HepG2 (cell line): ENCODE results near the gene ABCB9. TPM values are rescaled to one million over a fixed set of nuclear protein-coding genes. Genes with fewer than 3 reads are reported as not detected.

Source experiments
- ARID5B ChIP-seq: IDR thresholded peaks from 2 replicates; pipeline ENCODE4 v1.4.0; 2020; ENCODE audit warnings: mild to moderate bottlenecking, missing genetic modification reagents
- DMAP1 ChIP-seq: IDR thresholded peaks from 2 replicates; pipeline ENCODE4 v1.6.1; 2016
- GABPB1 ChIP-seq: IDR thresholded peaks from 2 replicates; pipeline ENCODE4 v1.6.1; 2016; ENCODE audit warnings: mild to moderate bottlenecking, missing genetic modification reagents, moderate library complexity, missing compliant biosample characterization
- GATA4 ChIP-seq: sonication (generic); IDR thresholded peaks from 2 replicates; pipeline ENCODE4 v1.6.1; 2016; ENCODE audit warnings: antibody characterized with exemption, low read depth, borderline replicate concordance
- MXI1 ChIP-seq: IDR thresholded peaks from 3 replicates; pipeline ENCODE4 v1.6.1; 2012; ENCODE audit warnings: low read depth, low read length, inconsistent platforms, borderline replicate concordance
- PAWR ChIP-seq: sonication (generic); formaldehyde crosslinking; IDR thresholded peaks from 2 replicates; pipeline ENCODE4 v1.4.0; 2020; ENCODE audit warnings: missing genetic modification reagents, mild to moderate bottlenecking, borderline replicate concordance
- PAXIP1 ChIP-seq: sonication (generic); formaldehyde crosslinking; conservative IDR thresholded peaks from 2 replicates; pipeline ENCODE4 v1.4.0; 2020; ENCODE audit warnings: mild to moderate bottlenecking, missing genetic modification reagents, moderate library complexity
- PHF20 ChIP-seq: sonication (generic); formaldehyde crosslinking; IDR thresholded peaks from 2 replicates; pipeline ENCODE4 v1.5.0; 2020; ENCODE audit warnings: mild to moderate bottlenecking, missing genetic modification reagents
- RFX3 ChIP-seq: IDR thresholded peaks from 2 replicates; pipeline ENCODE4 v1.6.1; 2016; ENCODE audit warnings: missing biosample characterization, missing genetic modification reagents
- TARDBP ChIP-seq: sonication (generic); formaldehyde crosslinking; IDR thresholded peaks from 2 replicates; pipeline ENCODE4 v1.8.0; 2022; ENCODE audit warnings: mild to moderate bottlenecking, missing genetic modification reagents
- ZBTB20 ChIP-seq: sonication (generic); formaldehyde crosslinking; IDR thresholded peaks from 2 replicates; pipeline ENCODE4 v1.8.1; 2023; ENCODE audit warnings: missing genetic modification reagents, low read depth, mild to moderate bottlenecking, borderline replicate concordance
- ZFP1 ChIP-seq: IDR thresholded peaks from 2 replicates; pipeline ENCODE4 v1.6.1; 2016
- ZNF598 ChIP-seq: sonication (generic); formaldehyde crosslinking; IDR thresholded peaks from 2 replicates; pipeline ENCODE4 v1.5.1; 2020; ENCODE audit warnings: mild to moderate bottlenecking, missing genetic modification reagents, borderline replicate concordance
- polyA plus RNA-seq, 8 experiments: library from polyadenylated mRNA; depleted of rRNA in 3 of 8; stranded (reverse) in 7 of 8; unstranded in 1 of 8; fragments of >200 nt; fragmentation: Illumina TruSeq in 4 of 8; extraction: Trizol in 4 of 8; gene quantifications; 2 replicates each; pipeline versions ENCODE4 v1.2.1 to v1.2.3, GENCODE V29; 2011 to 2016; ENCODE audit warnings: low read depth in 4 of 8, missing spikeins in 1 of 8, mixed read lengths in 1 of 8; ENCODE audit not compliant: insufficient read depth in 1 of 8
- total RNA-seq, 5 experiments: library from RNA; depleted of rRNA; stranded (reverse); fragments of >200 nt; fragmentation: Illumina TruSeq; extraction: Trizol; gene quantifications; 2 replicates each; pipeline ENCODE4 v1.2.3, GENCODE V29; 2016; ENCODE audit warnings: low read depth in 1 of 5
- TF ChIP-seq, protein P1 (sequence below): sonication (generic); formaldehyde crosslinking; IDR thresholded peaks from 2 replicates; pipeline ENCODE4 v1.5.0; 2020; ENCODE audit warnings: mild to moderate bottlenecking, missing genetic modification reagents, borderline replicate concordance
- TF ChIP-seq, protein P2 (sequence below): sonication (generic); formaldehyde crosslinking; conservative IDR thresholded peaks from 2 replicates; pipeline ENCODE4 v1.4.0; 2020; ENCODE audit warnings: missing genetic modification reagents

The ABCB9 gene
- total and polyA plus RNA-seq, 2 of the 13 experiments (the other 11 are each of a cell fraction or from before 2014, with no cell fraction given), result 5.1 to 6.0 TPM

DNA sequence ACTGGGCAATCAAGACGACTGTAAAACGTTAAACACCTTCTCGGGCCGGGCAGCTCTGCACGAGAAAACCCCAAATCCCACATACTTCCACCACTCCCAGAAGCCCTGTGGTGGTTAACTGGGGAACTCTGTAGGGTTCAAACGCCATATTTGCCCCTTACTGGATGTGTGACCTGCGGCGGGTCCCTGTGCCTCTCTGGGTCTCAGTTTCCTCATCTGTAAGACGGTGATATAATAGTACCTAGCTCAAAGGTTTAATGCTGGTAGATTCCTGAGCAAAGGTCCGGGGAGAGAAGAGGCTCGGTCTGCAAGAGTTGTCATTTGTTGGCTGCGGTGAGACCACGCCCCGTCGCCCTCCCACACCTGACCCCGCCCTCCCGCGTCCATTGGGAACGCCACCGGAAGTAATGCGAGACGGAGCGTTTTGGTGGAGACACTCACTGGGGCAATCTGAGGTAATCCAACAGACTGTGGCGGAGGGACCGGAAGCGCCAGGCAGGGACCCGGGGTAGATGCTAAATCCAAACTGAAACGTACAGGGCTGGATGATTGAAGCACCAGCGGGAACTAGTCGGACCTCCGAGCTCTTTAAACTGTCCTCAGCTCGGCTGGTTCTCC lies 8.1 kb upstream of the ABCB9 start (continued):
- TF ChIP-seq, protein P1, sequence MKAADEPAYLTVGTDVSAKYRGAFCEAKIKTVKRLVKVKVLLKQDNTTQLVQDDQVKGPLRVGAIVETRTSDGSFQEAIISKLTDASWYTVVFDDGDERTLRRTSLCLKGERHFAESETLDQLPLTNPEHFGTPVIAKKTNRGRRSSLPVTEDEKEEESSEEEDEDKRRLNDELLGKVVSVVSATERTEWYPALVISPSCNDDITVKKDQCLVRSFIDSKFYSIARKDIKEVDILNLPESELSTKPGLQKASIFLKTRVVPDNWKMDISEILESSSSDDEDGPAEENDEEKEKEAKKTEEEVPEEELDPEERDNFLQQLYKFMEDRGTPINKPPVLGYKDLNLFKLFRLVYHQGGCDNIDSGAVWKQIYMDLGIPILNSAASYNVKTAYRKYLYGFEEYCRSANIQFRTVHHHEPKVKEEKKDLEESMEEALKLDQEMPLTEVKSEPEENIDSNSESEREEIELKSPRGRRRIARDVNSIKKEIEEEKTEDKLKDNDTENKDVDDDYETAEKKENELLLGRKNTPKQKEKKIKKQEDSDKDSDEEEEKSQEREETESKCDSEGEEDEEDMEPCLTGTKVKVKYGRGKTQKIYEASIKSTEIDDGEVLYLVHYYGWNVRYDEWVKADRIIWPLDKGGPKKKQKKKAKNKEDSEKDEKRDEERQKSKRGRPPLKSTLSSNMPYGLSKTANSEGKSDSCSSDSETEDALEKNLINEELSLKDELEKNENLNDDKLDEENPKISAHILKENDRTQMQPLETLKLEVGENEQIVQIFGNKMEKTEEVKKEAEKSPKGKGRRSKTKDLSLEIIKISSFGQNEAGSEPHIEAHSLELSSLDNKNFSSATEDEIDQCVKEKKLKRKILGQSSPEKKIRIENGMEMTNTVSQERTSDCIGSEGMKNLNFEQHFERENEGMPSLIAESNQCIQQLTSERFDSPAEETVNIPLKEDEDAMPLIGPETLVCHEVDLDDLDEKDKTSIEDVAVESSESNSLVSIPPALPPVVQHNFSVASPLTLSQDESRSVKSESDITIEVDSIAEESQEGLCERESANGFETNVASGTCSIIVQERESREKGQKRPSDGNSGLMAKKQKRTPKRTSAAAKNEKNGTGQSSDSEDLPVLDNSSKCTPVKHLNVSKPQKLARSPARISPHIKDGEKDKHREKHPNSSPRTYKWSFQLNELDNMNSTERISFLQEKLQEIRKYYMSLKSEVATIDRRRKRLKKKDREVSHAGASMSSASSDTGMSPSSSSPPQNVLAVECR (CRISPR knock-in tag), result peak; percentile 70; the same call in 1 of the 2 replicates
- peak; percentile 15; the same call in 1 of the 2 replicates for TF ChIP-seq GATA4
- TF ChIP-seq ZBTB20 (CRISPR knock-in tag), result no peak; the same call in 1 of the 2 replicates
- no peak for TF ChIP-seq ZNF598 (CRISPR knock-in tag)
- TF ChIP-seq PHF20 (CRISPR knock-in tag), result peak; percentile 87
- TF ChIP-seq PAWR (CRISPR knock-in tag), result 0 out of 2 replicates have a peak, but pooled peaks have one; percentile 8
- no peak for TF ChIP-seq TARDBP (CRISPR knock-in tag)
- no peak for TF ChIP-seq RFX3 (CRISPR knock-in tag)
- TF ChIP-seq ARID5B (CRISPR knock-in tag), result peak; percentile 43; the same call in 1 of the 2 replicates
- TF ChIP-seq GABPB1, result peak; percentile 95
- TF ChIP-seq, protein P2, sequence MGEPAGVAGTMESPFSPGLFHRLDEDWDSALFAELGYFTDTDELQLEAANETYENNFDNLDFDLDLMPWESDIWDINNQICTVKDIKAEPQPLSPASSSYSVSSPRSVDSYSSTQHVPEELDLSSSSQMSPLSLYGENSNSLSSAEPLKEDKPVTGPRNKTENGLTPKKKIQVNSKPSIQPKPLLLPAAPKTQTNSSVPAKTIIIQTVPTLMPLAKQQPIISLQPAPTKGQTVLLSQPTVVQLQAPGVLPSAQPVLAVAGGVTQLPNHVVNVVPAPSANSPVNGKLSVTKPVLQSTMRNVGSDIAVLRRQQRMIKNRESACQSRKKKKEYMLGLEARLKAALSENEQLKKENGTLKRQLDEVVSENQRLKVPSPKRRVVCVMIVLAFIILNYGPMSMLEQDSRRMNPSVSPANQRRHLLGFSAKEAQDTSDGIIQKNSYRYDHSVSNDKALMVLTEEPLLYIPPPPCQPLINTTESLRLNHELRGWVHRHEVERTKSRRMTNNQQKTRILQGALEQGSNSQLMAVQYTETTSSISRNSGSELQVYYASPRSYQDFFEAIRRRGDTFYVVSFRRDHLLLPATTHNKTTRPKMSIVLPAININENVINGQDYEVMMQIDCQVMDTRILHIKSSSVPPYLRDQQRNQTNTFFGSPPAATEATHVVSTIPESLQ (CRISPR knock-in tag), result no peak
- TF ChIP-seq PAXIP1 (CRISPR knock-in tag), result 0 out of 2 replicates have a peak, but pooled peaks have one; percentile 19
- TF ChIP-seq DMAP1, result peak; percentile 83
- TF ChIP-seq MXI1, result peak; percentile 70; the same call in 2 of the 3 replicates
- 0 out of 2 replicates have a peak, but pooled peaks have one; percentile 44 for TF ChIP-seq ZFP1 (CRISPR knock-in tag)
